Measurements from ENCODE around the gene TNNC1.

TNNC1 gene

GRCh38 chr3:52443268-52443610, 10.6 kb downstream of the TNNC1 start:
- no peak for TF ChIP-seq CTCF (conservative IDR thresholded peaks at IDR 0.05)

GRCh38 chr3:52442409-52443267, 11.2 kb downstream of the TNNC1 start:
- H3K27ac ChIP-seq, result no peak overlapping the region
- TF ChIP-seq CTCF (conservative IDR thresholded peaks at IDR 0.05), result no peak

More at GRCh38 chr3:52443268-52443610, 10.6 kb downstream of the TNNC1 start:
- no peak overlapping the region for H3K27ac ChIP-seq

- no peak overlapping the region for H3K27ac ChIP-seq
- no peak for TF ChIP-seq CTCF (conservative IDR thresholded peaks at IDR 0.05)
These were observed 12.0 kb downstream of the TNNC1 start for GRCh38 chr3:52441772-52442332.

- no peak overlapping the region for H3K27ac ChIP-seq
- TF ChIP-seq CTCF (conservative IDR thresholded peaks at IDR 0.05), result no peak
These were observed 12.6 kb downstream of the TNNC1 start for GRCh38 chr3:52441091-52441771.

- TF ChIP-seq CTCF (conservative IDR thresholded peaks at IDR 0.05), result no peak
- H3K27ac ChIP-seq, result no peak overlapping the region
These were observed 13.2 kb downstream of the TNNC1 start for GRCh38 chr3:52440671-52441070.

GRCh38 chr3:52440249-52440551, 13.6 kb downstream of the TNNC1 start:
- no peak for TF ChIP-seq CTCF (conservative IDR thresholded peaks at IDR 0.05)
- H3K27ac ChIP-seq, result no peak overlapping the region

GRCh38 chr3:52439426-52440248, 14.2 kb downstream of the TNNC1 start:
- no peak overlapping the region for H3K27ac ChIP-seq
- no peak for TF ChIP-seq CTCF (conservative IDR thresholded peaks at IDR 0.05)

All from VCaP (cell line).